ENCODE results near the gene RCC2.
"Not testable (repeated sequence)": the region's sequence is repeated elsewhere in the genome, so short reads cannot be mapped to it uniquely, and the experiment has no call there.

RCC2 gene

DNA sequence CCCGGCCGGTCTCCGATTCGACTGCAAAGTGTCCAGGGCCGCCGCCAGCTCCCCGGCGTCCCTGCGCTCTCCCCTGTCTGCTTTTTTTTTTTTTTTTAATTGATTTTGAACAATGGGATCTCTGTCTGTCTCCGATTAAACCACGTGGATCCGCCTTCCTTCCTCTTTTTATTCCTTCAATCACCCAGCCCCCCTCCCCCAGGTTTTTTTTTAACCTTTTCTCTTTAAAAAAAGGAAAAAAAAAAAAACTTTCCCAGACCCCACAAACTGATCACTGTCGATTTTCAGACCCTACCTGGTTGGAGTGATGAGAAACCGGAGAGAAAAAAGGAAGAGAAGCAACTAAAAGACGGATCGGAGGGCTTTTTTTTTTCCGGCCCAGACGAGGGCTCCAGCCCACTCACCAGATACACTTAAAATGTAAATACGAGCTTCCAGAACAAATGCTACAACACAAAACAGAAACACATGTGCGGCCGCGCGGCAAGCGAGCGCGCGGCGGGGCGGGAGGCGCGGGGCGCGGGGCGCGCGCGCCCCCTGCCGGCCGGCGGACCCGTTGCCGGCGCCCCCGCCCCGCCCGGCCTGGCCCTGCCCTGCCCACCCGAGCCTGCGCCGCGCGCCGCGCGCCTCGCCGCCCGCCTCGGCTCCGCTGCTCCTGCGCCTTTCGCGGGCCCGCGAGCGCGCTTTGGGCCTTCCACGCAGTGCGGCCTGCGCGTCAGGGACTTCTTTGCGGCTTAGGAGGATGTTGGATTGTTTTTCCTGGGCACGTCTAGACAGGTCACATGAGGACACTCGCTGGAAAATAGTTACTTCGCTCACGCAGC, at the start of gene RCC2:
TSS of gene RCC2 (minus strand) at position 428 of the 824 bp plus-strand sequence. CDS start 1,163 bp downstream, outside the sequence.
- peak; percentile 71 for DNase-seq

DNA sequence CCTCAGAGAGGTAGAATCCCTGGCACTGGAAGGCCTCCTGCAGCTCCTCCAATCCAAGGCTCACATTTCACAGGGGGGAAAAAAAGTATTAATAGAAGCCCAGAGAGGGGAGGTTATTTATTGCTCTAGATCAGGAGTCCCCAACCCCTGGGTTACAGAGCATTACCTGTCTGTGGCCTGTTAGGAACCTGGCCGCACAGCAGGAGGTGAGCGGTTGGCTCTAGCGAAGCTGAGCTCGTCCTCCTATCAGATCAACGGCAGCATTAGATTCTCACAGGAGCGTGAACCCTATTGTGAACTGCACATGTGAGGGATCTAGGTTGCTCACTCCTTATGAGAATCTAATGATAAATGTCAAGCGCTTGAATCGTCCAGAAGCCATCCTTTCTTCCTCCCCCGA, 46.8 kb upstream of the RCC2 start:
- DNase-seq: no peak

GRCh38 chr1:17485281-17485680, 45.8 kb upstream of the RCC2 start:
- no peak for DNase-seq

GRCh38 chr1:17481981-17482380, 42.5 kb upstream of the RCC2 start:
- not testable (repeated sequence) for DNase-seq

DNA sequence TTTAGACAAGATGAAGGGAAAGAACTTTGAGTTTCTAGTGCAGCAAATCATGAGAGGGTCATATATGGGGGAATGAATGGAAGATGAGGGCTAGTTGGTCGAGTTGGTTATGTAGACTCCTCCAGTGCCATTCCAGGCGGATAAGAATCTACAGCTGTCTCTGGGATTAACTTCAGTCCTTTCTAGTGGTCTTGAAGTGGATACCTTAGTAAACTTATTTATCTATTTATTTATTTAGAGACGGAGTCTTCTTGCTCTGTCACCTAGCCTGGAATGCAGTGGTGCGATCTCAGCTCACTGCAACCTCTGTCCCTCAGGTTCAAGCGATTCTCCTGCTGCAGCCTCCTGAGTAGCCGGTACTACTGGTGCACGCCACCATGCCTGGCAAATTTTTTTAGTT, 41.4 kb upstream of the RCC2 start:
- DNase-seq: no peak

GRCh38 chr1:17475752-17476151, 36.3 kb upstream of the RCC2 start:
- DNase-seq: peak; percentile 3

- DNase-seq: not testable (repeated sequence)
Measured at GRCh38 chr1:17474836-17475555, 35.5 kb upstream of the RCC2 start.

DNA sequence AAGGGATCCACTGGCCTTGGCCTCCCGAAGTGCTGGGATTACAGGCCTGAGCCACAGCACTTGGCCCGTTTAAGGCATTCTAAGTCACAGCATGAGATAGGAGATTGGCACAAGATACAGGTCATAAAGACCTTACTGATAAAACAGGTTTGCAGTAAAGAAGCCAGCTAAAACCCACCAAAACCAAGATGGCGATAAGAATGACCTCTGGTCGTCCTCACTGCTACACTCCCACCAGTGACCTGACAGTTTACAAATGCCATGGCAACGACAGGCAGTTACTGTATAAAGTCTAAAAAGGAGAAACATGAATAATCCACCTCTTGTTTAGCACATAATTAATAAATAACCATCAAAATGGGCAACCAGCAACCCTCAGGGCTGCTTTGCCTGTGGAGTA, 33.3 kb upstream of the RCC2 start:
- DNase-seq: no peak

DNA sequence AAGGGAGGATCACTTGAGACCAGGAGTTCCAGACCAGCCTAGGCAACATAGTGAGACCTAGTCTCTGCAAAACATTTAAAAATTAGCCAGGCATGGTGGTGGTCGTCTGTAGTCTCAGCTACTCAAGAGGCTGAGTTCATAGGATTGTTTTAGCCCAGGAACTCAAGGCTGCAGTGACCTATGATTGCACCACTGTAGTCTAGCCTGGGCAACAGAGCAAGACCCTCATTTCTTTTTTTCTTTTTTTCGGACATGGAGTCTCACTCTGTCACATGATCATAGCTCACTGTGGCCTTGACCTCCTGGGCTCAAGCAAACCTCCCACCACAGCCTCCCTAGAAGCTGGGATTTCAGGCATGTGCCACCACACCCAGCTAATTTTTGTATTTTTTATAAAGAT, 31.9 kb upstream of the RCC2 start:
- no peak for DNase-seq

DNA sequence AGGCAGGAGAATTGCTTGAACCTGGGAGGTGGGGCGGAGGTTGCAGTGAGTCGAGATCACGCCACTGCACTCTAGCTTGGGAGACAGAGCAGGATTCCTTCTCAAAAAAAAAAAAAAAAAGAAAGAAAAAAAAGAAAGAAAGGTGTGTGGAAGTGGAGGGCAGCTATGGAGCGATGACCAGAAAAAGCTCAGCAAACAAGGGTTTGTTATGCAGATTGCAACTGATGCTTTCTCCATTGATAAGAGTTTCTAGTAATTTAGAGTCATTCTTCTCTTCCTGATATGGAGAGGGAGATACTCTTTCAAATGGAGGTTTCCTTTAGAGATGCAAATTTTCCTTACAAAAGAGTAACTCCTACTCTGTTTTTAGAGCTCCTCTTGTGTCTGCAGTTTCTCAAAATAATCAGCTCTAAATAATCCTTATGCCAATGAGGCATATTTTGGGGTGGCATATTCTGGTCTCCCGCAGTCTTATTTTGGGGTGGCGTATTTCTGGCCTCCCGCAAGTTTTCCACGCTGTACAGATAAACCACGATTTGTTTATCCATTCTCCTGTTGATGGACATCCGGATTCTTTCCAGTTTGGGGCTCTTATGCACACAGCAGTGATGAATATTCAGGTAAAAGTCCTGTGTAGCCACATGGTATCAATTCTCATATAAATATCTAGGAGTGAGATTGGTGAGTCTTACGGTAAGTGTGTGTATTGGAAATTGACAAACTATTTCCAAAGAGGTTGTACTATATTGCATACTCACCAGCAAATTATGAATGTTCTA, 30.7 kb upstream of the RCC2 start:
- DNase-seq: no peak

GRCh38 chr1:17468357-17469265, 29.1 kb upstream of the RCC2 start:
- DNase-seq: not testable (repeated sequence)

DNA sequence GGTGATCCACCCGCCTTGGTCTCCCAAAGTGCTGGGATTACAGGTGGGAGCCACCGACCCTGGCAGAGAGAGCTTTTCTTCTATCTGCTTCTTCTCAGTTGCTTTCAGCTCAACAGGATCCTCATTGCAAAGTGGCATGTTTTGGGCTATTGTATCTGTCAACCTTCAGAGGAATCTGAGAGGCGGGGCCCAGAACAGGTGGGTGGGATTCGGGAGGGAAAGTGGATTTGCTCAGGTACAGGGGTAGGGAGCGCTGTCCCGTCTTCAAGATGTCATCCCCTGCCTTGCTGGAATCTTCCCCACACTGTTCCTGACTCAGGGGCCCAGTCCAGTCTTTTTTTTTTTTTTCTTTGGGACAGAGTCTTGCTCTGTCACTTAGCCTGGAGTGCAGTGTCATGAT, 26.9 kb upstream of the RCC2 start:
- DNase-seq: no peak

GRCh38 chr1:17465228-17465627, 25.8 kb upstream of the RCC2 start:
- DNase-seq: no peak

- no peak for DNase-seq
Measured at GRCh38 chr1:17463991-17464390, 24.5 kb upstream of the RCC2 start.

DNA sequence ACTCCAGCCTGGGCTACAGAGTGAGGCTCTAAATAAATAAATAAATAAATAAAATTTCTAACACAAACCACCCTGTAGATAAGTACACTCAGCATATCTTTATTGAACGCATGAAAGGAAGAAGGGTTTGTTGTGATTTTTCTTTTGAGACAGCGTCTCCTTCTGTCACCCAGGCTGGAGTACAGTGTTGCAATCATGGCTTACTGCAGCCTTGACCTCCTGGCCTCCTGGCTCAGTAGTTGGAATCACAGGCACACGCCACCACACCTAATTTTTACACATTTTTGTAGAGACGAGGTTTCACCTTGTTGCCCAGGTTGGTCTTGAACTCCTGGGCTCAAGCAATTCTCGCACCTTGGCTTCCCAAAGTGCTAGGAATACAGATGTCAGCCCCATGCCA, 23.2 kb upstream of the RCC2 start:
- no peak for DNase-seq

DNA sequence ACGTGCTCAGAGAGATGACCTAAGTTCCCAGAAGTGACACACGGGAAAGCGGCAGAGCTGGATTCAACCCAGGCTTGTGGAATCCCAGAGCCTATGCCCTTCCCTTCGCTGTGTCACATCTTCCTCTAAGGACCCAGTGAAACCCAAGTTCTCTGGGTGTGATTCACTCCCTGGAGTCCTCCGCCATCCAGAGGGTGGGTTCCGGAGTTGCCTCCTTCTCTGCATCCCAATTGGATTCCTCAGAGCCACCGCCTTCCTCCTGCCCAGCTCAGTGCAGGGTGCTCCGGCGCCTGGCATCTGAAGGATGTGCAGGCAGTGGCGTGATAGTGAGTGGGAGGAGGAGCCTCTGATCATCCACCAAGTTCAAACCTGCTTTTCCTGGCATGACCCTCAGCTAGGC, 20.7 kb upstream of the RCC2 start:
- no peak for DNase-seq

DNA sequence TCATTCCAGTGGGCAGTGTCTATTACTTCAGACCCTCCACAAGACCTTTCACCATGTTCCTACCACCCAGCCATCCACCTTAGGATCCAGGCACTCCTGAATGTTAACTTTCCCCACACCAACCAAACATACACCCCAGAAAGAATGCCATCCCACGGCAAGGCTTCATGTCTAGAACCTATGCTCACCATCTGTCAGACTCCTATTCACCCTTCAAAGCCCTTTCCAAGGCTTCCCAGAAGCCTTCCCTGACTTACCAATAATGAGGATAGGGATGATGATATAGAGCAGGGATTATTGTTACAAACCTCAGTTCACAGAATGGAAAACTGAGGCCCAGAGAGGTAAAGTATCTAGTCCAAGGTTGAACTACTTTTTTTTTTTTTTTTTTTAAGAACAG, 19.3 kb upstream of the RCC2 start:
- DNase-seq: no peak

- no peak for DNase-seq
Measured at GRCh38 chr1:17452686-17453085, 13.2 kb upstream of the RCC2 start.

GRCh38 chr1:17452203-17452602, 12.7 kb upstream of the RCC2 start:
- DNase-seq: not testable (repeated sequence)

DNA sequence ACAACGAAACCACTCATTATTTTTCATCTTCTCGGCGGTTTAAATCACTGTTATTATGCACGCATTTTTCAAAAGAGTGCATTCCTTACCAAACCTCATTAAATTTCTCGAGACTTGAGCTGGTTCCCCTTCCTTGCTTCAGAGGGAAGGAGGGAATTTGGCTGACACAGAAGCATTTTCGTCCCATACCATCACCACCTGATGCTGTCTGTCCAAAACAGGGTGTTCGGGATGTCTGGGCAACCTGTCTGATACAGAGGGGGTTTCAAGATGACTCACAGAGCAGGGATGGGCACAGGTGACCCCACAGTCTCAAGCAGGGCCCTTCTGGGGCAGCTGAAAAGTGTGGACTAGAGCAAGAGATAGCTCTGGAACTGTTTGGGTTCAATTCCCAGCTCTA, 12.3 kb upstream of the RCC2 start:
- no peak for DNase-seq

GRCh38 chr1:17447501-17447992, 8.1 kb upstream of the RCC2 start:
- DNase-seq: no peak

- DNase-seq: no peak
Measured at GRCh38 chr1:17442841-17443240, 3.4 kb upstream of the RCC2 start.

All from stimulated activated CD4-positive, alpha-beta T cell treated with anti-CD3 and anti-CD28 coated beads, Interleukin-1b, Interleukin-23, amount 100 ng/mL, for 48 hours (primary cell).